Measurements from ENCODE around the gene ENAH.
"Not testable (repeated sequence)": the region's sequence is repeated elsewhere in the genome, so short reads cannot be mapped to it uniquely, and the experiment has no call there.

The ENAH gene

GRCh38 chr1:225694151-225694603 is 41.3 kb upstream of the ENAH start:
- DNase-seq (ENCODE audit: low read depth in 1 of 2, low spot score in 1 of 2): no peak
- Histone ChIP-seq H3K27ac (replicated peaks) (no peak overlapping the region), H3K4me3 (replicated peaks; ENCODE audit: insufficient read depth, low read length) (no peak overlapping the region), H3K27me3 (ENCODE audit: insufficient read depth, poor library complexity, severe bottlenecking) (no peaks in the 10 kb centered on the region)
- TF ChIP-seq REST (IDR thresholded peaks at IDR 0.05; ENCODE audit: insufficient replicate concordance, low read depth) (no peak), CTCF (IDR thresholded peaks at IDR 0.05; ENCODE audit: insufficient read depth, low read length) (no peak), GABPA (IDR thresholded peaks at IDR 0.05; ENCODE audit: low read depth) (no peak), SPI1 (IDR thresholded peaks at IDR 0.05; ENCODE audit: borderline replicate concordance, low read depth) (no peak), POLR2AphosphoS5 (IDR thresholded peaks at IDR 0.05; ENCODE audit: low read depth) (no peak)

GRCh38 chr1:225693697-225694096 is 40.8 kb upstream of the ENAH start:
- not testable (repeated sequence) for H3K27me3 ChIP-seq (ENCODE audit: insufficient read depth, poor library complexity, severe bottlenecking); H3K27ac ChIP-seq (replicated peaks); DNase-seq (ENCODE audit: low read depth in 1 of 2, low spot score in 1 of 2); H3K4me3 ChIP-seq (replicated peaks; ENCODE audit: insufficient read depth, low read length)

- DNase-seq (ENCODE audit: low read depth in 1 of 2, low spot score in 1 of 2): no peak
These were observed 40.3 kb upstream of the ENAH start for GRCh38 chr1:225693085-225693696.

More at GRCh38 chr1:225693085-225693696, 40.3 kb upstream of the ENAH start:
- no peaks in the 10 kb centered on the region for H3K27me3 ChIP-seq (ENCODE audit: insufficient read depth, poor library complexity, severe bottlenecking)
- no peak overlapping the region for H3K27ac ChIP-seq (replicated peaks)
- no peak for TF ChIP-seq SPI1 (IDR thresholded peaks at IDR 0.05; ENCODE audit: borderline replicate concordance, low read depth)
- no peak for TF ChIP-seq GABPA (IDR thresholded peaks at IDR 0.05; ENCODE audit: low read depth)
- no peak for TF ChIP-seq POLR2AphosphoS5 (IDR thresholded peaks at IDR 0.05; ENCODE audit: low read depth)
- no peak for TF ChIP-seq CTCF (IDR thresholded peaks at IDR 0.05; ENCODE audit: insufficient read depth, low read length)
- no peak for TF ChIP-seq REST (IDR thresholded peaks at IDR 0.05; ENCODE audit: insufficient replicate concordance, low read depth)
- H3K4me3 ChIP-seq (replicated peaks; ENCODE audit: insufficient read depth, low read length): no peak overlapping the region

Measured in HL-60 (cell line).